Measurements from ENCODE around the gene AFF3. TPM values are rescaled to one million over a fixed set of nuclear protein-coding genes. Genes with fewer than 3 reads are reported as not detected.

The AFF3 gene
- total and polyA plus RNA-seq, 2 donors (not counting 3 experiments of a cell fraction or from before 2014, with no cell fraction given) = 0.06 to 0.07 TPM

GRCh38 chr2:100077935-100078334 is 64.5 kb downstream of the AFF3 start:
- dilution Hi-C loops (cut with MboI; ENCODE audit: extremely low pct_ligation_motif_present, low sequenced_read_pairs) = no loop called here
- TF ChIP-seq POLR2A (IDR thresholded peaks at IDR 0.05; ENCODE audit: low read depth, low read length) (no peak), CTCF (IDR thresholded peaks at IDR 0.05; ENCODE audit: extremely low read depth in 1 of 2, insufficient read depth in 1 of 2, low read depth in 1 of 2, low read length in 2 of 2) (no peak), FOS (IDR thresholded peaks at IDR 0.05; ENCODE audit: borderline replicate concordance, insufficient read depth, low read length) (no peak)
- intact Hi-C loops (cut with micrococcal nuclease) = no loop called here
- Histone ChIP-seq H3K4me1 (ENCODE audit: control insufficient read depth, extremely low read depth, insufficient read depth, low read length) (no peaks in the 10 kb centered on the region), H3K4me3 (replicated peaks in 1 of 3; ENCODE audit: insufficient read depth in 1 of 3, low read depth in 1 of 3, low read length in 3 of 3) (no peak overlapping the region), H2AFZ (ENCODE audit: low read depth, low read length) (no peak overlapping the region), H3K36me3 (ENCODE audit: control insufficient read depth in 2 of 2, extremely low read depth in 1 of 2, insufficient read depth in 2 of 2, low read length in 2 of 2) (no peaks in the 10 kb centered on the region), H3K27me3 (ENCODE audit: control insufficient read depth in 2 of 2, insufficient read depth in 2 of 2, low read length in 2 of 2) (peaks cover 2 to 7% of the 10 kb centered on the region in 2 experiments), H3K9ac (replicated peaks; ENCODE audit: extremely low read depth, insufficient read depth, low read length) (no peak overlapping the region), H3K9me1 (replicated peaks; ENCODE audit: control insufficient read depth, extremely low read depth, insufficient read depth, low read length) (no peaks in the 10 kb centered on the region), H3K79me2 (ENCODE audit: control insufficient read depth, insufficient read depth, low read length) (no peaks in the 10 kb centered on the region), H3K27ac (ENCODE audit: insufficient read depth, low read depth, low read length) (no peak overlapping the region), H3K4me2 (ENCODE audit: insufficient read depth, low read length) (no peak overlapping the region), H3K9me3 (replicated peaks; ENCODE audit: control insufficient read depth, insufficient read depth, low read length) (no peaks in the 10 kb centered on the region), H4K20me1 (replicated peaks; ENCODE audit: control insufficient read depth, extremely low read depth, insufficient read depth, low read length) (no peaks in the 10 kb centered on the region)
- BruUV-seq (replicated peaks) = no TSS peak
- DNase-seq (ENCODE audit: low read depth, low spot score) (no peak), FAIRE-seq (no peak)
- ChIA-PET POLR2A (no interaction called here), CTCF (interaction anchor here (1.5 to 2.3 kb wide), 3 partner anchors 10 to 259 kb away, joined by 3 to 5 read pairs (median 3); no protein-coding TSS in a partner anchor)

- FAIRE-seq = no peak
Measured at GRCh38 chr2:100077456-100077855, 64.9 kb downstream of the AFF3 start.

More at GRCh38 chr2:100077456-100077855, 64.9 kb downstream of the AFF3 start:
- H3K79me2 ChIP-seq (ENCODE audit: control insufficient read depth, insufficient read depth, low read length) = no peaks in the 10 kb centered on the region
- intact Hi-C loops (cut with micrococcal nuclease) (no loop called here), dilution Hi-C loops (cut with MboI; ENCODE audit: extremely low pct_ligation_motif_present, low sequenced_read_pairs) (no loop called here)
- no peaks in the 10 kb centered on the region for H3K36me3 ChIP-seq (ENCODE audit: control insufficient read depth in 2 of 2, extremely low read depth in 1 of 2, insufficient read depth in 2 of 2, low read length in 2 of 2)
- H3K4me3 ChIP-seq (replicated peaks in 1 of 3; ENCODE audit: insufficient read depth in 1 of 3, low read depth in 1 of 3, low read length in 3 of 3) = no peak overlapping the region
- no peak for TF ChIP-seq EZH2 (IDR thresholded peaks at IDR 0.05; ENCODE audit: borderline replicate concordance, low read depth, low read length, severe bottlenecking)
- TF ChIP-seq MYC (IDR thresholded peaks at IDR 0.05; ENCODE audit: low read depth, low read length) = no peak
- TF ChIP-seq FOS (IDR thresholded peaks at IDR 0.05; ENCODE audit: borderline replicate concordance, insufficient read depth, low read length) = no peak
- no peak for TF ChIP-seq POLR2A (IDR thresholded peaks at IDR 0.05; ENCODE audit: low read depth, low read length)
- no peak for TF ChIP-seq MAX (IDR thresholded peaks at IDR 0.05; ENCODE audit: insufficient read depth, insufficient read length)
- no peak for TF ChIP-seq GATA2 (IDR thresholded peaks at IDR 0.05; ENCODE audit: insufficient read depth, insufficient read length, low read depth, low read length)
- no peak for TF ChIP-seq JUN (IDR thresholded peaks at IDR 0.05; ENCODE audit: borderline replicate concordance, insufficient read depth, insufficient read length, low read depth)
- no peak for TF ChIP-seq CTCF (IDR thresholded peaks at IDR 0.05; ENCODE audit: extremely low read depth in 1 of 2, insufficient read depth in 1 of 2, low read depth in 1 of 2, low read length in 2 of 2)
- no peak for TF ChIP-seq POLR2AphosphoS5 (IDR thresholded peaks at IDR 0.05; ENCODE audit: insufficient read depth, low read depth, low read length)
- no peak overlapping the region for H2AFZ ChIP-seq (ENCODE audit: low read depth, low read length)
- no peak overlapping the region for H3K4me2 ChIP-seq (ENCODE audit: insufficient read depth, low read length)
- no peak for DNase-seq (ENCODE audit: low read depth, low spot score)
- peaks cover 2 to 7% of the 10 kb centered on the region in 2 experiments for H3K27me3 ChIP-seq (ENCODE audit: control insufficient read depth in 2 of 2, insufficient read depth in 2 of 2, low read length in 2 of 2)
- no peaks in the 10 kb centered on the region for H3K4me1 ChIP-seq (ENCODE audit: control insufficient read depth, extremely low read depth, insufficient read depth, low read length)
- no peaks in the 10 kb centered on the region for H3K9me1 ChIP-seq (replicated peaks; ENCODE audit: control insufficient read depth, extremely low read depth, insufficient read depth, low read length)
- no peak overlapping the region for H3K9ac ChIP-seq (replicated peaks; ENCODE audit: extremely low read depth, insufficient read depth, low read length)
- no peaks in the 10 kb centered on the region for H4K20me1 ChIP-seq (replicated peaks; ENCODE audit: control insufficient read depth, extremely low read depth, insufficient read depth, low read length)
- CTCF ChIA-PET = interaction anchor here (1.5 to 2.3 kb wide), 3 partner anchors 10 to 258 kb away, joined by 3 to 5 read pairs (median 3); no protein-coding TSS in a partner anchor
- no peak overlapping the region for H3K27ac ChIP-seq (ENCODE audit: insufficient read depth, low read depth, low read length)
- POLR2A ChIA-PET = no interaction called here
- H3K9me3 ChIP-seq (replicated peaks; ENCODE audit: control insufficient read depth, insufficient read depth, low read length) = no peaks in the 10 kb centered on the region
- BruUV-seq (replicated peaks) = no TSS peak
